Dermis blood vessel endothelial cell (primary cell): ENCODE data around the gene MRPL53. TPM values are rescaled to one million over a fixed set of nuclear protein-coding genes. Genes with fewer than 3 reads are reported as not detected.
"Not testable (repeated sequence)": the region's sequence is repeated elsewhere in the genome, so short reads cannot be mapped to it uniquely, and the experiment has no call there.

Experiments used
- DNase-seq: peaks from one replicate; pipeline ENCODE4 v3.0.0; 2010
- total RNA-seq: library from RNA; depleted of rRNA; stranded (reverse); fragments of >200 nt; gene quantifications from 2 replicates; pipeline ENCODE4 v1.2.3, GENCODE V29; 2014

Gene MRPL53
- total RNA-seq, 1 donor from 2014 or later = 33.7 TPM

DNA sequence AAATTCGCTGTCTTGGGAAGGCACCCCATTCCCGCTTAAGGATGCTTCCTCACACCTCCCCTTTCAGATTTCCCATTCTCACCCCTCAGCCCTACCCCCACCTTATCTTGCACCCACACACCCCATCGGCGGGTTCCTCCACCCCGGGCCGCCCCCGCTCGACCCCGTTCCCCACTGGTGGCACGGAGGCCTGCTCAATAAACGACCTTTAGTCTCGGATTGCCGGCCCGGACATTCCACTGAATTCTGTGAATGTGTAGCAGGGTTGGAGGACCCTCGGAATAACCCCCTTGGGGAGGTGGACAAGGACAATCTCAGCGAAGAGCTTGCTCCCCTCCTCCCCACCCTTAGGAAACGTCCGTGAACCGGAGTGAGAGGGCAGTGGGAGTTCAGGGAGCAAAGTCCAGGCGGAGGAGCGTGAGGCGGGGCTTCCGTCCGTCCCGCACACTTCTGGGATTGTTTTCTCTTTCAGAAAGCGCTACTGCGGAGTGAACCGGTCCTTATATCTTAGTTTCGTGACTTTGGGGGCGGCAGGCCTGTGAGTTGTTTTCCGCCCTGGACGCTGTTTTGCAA, 29.8 kb upstream of the MRPL53 start:
- no peak for DNase-seq

DNA sequence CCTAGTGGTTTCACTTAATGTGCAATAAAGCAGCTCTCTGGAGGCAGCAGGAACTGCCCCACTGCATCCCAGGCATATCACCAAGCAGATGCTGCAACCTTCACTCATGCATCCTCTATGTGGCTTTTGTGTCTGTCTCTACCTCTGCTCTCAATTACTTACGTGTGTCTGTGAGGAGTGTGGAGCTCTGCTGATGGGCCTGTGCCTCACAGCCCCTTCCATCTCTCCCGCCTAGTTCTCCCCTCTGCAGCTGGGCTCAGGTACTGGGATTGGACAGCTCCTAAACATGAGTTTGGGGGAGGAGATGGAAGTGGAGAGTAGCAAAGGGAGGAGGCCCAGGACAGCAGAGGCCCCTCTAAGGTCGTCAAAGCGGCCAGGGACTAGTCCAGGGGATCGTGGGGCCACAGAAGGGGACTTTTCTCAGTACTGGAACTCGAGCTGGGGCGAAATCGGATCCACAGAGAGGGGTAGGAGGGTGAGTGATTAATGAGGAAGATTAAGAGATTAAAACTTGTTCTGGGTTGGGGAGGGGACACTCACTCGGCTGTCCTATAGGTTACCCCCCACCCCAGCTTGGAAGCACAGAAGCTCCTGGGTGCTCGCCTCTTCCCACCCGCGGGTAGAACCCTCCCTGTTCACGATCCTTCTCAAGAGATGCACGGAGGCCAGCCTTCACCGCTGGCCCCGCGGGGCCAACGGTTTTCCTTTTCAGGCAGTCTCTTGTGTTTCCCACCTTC, 29.0 kb upstream of the MRPL53 start:
- no peak for DNase-seq

DNA sequence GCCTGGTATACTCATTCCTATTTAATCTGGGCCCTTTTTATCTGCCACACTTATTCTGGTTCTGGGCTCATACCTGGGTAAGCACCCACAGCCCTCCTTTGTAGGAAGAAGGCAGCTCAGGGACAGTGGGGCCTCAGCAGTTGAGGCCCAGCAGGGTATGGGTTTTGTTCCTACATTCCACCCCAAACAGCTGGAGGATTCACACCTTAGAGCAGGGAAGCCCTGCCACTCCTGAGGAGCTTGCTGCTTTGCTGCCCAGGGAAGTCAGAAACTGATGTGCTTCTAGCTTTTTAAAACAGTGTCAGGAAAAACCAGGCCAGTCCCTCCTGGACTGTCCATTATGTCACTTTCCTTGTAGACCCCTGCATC, 28.1 kb upstream of the MRPL53 start:
- DNase-seq = no peak

DNA sequence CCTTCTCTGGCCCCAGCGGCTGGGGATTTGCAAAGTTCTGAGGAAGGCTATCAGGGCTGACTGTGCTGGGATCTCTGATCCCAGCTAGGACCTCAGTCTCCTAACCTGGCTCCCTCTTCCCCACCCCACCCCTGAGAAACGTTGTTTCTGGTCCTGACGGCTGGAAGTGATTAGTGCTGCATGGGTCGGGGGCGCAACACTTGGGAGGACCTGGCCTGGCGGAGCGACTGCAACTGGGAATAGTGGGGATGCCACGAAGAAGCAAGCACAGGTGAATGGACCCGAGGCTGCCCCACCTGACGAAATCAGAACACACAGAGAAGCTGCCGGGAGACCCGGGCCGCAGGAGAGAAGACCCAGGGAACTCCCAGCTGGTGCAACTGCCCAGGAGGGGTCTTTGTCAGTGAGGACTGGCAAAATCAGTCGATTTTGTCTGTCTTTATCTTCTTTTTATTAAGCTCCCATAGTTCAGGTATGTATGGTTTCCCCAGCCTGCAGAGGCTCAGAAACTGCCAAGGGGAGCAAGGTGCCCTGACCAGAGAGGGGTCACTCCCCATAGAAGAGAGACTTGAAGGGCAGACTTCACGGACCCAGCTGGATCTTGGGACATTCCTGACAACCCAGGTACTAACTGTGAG, 27.6 kb upstream of the MRPL53 start:
- DNase-seq = no peak

DNA sequence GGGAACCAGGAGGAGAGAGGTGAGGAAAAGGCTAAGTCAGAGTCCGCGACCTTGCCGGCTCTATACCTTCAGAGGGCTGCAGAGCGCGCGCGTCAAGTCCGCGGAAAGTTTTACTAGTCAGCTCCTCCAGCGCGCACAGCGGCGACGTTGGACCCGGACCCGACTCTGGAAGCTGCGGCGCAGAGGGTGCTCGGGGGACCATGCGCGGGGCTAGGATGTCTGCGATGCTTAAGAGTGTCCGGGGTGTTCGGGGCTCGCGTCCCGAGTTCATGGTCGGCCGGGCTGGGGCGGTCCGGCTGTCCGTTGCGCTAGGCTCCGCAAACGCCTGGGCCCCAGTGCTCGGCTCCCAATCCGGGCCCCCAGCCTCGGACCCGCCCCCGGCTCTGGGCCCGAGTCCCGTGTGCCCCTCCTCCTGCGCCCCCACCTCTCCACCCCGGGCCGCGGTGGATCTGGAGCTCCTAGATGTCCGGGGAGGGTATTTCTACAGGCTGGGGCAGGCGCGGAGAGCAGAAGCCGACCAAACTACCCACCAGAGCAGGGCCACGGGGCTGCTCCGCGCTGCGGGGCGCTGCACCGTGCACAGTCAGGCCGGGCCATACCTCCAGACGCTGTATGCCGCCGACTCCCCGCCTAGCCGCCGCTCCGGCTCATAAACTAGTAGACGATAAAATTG, 26.9 kb upstream of the MRPL53 start, which contains the start of gene LBX2:
TSS of gene LBX2 (minus strand) at position 337 of the 673 bp plus-strand sequence. CDS start at position 271, 66 bp downstream.
- DNase-seq = peak; percentile 40

DNA sequence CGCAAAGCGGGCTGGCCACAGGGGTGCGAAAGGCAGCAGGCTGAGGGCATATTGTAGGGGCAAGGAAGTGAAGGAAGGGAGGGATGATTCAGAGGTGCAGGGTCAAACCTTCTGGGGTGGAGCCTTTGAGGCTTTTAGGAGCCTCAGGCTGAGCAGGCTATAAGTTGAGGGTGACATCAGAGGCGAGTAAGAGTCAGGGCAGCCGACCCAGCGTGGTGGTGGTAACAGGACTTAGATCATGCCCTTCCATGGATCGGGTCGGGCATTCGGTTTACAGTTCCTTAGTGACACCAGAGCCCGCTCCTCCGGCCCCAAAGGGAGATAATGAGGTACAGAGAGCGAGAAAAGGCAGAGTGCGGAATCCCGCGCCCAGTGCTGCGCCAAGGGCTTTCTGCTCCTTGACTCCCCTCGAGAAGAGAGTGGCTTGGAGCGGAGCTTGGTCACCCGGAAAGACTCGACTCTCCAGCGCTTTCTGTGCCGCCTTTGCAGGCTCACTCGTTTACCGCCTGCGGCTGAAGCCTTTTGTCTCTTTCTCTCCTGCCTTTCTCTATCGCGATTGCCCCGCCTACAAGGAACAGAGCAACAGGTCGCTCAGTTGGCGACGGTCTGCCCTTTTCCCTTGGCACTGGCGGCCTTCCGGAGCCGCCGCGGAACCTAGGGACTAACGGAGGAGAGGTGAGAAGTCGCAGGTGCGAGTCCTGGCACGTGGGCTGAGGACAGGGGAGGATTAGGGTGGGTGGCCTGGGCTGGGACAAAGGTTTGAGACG, 26.2 kb upstream of the MRPL53 start:
- peak; percentile 43 for DNase-seq

DNA sequence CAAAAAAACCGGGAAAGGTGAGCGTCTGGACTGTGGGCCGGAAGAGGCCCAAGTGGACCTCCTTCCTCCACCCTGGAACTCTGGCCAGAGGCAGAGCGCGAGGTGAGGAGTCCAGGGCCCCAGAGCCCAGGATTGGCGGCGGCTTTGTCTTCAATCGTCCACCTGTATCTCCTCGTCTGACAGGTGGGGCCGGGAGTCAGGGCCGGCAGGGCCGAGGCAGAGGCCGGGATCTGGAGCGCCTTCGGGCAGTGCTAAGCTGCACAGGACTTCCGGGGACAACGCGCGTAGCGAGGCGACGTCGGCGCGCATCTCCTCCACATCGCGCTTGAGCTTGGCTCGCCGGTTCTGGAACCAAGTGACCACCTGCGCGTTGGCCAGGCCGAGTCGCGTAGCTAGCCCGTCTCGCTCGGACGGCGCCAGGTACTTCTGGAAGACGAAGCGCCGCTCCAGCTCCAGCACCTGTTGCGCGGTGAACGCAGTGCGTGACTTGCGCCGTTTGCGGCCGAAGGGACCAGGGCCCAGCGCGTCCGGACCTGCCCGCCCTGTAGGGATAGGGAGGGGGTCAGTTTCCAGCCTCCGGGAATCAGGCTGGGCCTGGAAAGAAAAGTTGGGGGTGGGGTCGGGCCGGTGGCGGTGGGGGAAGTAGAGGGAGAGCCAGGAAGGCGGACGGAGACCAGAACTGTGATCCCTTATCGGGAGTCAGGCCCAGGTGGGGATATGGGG, 25.5 kb upstream of the MRPL53 start:
- peak; percentile 30 for DNase-seq

DNA sequence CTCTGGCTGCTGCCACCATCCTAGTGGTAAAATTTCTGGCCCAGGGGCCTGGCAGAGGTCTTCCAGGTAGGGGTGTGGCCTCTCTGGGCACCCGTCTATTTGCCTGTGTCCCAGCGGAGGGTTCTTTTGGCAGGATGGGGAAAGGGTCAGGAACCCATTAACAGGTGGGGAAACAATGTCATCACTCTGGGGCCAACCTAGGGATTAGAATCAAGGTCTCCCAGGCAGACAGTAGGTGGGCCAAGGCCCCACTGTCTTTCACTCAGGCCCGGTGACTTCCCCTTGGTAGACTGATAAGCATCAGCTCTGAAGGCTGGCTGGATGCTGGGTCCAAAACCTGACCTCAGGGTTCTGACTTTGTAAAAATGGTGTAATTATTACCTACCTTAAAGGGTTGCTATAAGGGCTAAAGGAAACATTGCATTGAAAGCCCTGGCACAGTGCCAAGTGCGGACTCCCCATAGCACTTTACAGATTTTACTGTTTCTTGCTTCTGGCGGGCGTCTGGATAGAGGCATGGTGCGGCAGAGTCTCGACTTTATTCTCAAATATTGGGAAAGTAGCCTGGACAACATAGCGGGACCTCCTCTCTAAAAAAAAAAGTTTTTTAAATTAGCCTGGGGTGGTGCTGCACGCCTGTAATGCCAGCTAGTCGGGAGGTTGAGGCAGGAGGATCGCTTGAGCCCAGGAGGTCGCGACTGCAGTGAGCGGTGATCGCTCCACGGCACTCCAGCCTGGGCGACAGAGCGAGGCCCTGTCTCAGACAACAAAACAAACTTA, 24.7 kb upstream of the MRPL53 start:
- DNase-seq = no peak

DNA sequence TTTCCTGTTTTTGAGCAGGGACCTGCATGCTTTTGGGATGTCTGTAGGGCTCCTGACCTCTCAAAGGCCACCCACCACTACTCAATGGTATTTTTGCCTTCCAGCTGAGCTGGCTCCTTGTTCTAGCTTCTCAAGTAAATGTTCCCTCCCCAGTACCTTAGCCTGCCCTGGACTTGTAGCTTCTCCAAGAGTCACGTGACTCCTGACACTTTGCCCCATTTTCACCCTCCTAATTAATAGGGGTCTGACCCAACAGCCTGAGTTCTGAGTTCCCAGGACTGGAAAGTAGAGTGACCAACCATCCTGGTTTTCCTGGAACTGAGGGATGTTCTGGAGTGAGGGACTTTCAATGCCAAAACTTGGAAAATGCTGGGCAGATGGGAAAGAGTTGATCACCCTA, 23.0 kb upstream of the MRPL53 start:
- DNase-seq = no peak

DNA sequence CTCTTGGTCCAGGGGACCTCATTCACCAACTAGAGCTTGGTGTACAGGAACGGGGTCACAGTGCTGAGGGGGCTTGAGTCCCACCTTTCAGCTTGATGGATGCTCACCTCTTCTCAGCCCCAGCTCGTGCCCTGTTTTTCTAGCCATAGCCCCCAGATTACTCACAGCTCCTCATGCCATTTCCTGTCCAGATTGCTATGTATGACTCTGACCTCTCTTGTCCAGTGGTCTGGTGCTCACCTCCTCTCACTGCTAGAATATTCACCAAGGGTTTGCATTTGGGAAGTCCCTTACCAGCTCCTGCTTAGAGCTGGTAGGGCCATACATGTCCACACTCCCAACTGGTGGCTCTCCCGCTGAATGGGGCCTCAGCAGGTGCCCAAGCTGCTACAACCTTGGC, 21.1 kb upstream of the MRPL53 start:
- peak; percentile 17 for DNase-seq

DNA sequence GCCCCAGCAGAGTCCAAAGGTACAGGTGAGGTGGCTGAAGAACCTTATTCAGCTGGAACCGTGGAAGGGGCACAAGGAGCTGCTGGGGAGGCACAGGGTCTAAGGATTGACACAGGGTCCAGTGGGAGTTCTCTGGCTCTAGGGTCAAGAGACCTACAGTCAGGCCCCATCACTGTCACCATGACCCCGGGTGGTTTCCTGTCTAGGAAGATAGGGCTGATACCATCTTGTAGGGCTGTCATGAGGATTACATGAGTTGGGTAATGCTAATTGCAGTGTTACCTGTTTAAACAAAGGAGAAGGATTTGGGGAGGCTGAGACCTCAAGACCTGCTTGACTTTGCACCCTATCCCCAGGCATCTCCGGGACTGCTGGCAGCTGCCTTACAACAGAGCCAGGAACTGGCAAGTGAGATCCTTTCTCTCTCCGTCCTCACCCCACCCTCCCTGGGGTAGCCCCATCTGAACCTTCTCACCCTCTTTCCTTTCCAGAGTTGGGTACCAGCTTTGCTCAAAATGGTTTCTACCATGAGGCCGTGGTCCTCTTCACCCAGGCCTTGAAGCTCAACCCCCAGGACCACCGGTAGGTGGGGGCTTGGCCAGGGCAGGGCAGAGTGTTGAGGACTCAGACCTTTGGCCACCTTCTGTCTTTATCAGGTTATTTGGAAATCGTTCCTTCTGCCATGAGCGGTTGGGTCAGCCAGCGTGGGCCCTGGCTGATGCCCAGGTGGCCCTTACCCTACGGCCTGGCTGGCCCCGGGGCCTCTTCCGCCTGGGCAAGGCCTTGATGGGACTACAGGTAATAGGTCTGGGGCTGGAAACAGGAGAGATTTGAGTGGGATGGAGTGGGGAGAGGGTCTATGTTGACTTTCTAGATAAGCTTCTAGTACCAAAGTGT, 19.4 kb upstream of the MRPL53 start:
- DNase-seq = no peak

DNA sequence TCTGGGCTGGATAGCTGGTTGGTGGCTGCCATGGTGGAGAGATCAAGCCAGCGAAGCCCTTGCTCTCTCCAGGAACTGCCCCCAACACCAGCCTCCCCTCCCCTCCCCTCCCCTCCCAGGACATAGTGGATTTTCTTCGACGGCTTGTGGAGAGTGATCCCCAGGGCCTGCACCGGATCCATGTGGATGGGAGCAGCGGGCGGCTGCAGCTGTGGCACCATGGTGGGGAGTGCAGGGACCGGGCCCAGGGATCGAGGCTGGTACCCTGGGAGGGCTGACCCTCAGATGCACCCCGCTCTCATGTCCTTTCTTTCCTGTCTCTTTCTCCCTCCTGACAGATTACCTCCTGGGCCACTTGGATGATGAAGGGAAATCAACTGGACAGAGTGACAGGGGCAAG, 17.4 kb upstream of the MRPL53 start:
- DNase-seq = no peak

DNA sequence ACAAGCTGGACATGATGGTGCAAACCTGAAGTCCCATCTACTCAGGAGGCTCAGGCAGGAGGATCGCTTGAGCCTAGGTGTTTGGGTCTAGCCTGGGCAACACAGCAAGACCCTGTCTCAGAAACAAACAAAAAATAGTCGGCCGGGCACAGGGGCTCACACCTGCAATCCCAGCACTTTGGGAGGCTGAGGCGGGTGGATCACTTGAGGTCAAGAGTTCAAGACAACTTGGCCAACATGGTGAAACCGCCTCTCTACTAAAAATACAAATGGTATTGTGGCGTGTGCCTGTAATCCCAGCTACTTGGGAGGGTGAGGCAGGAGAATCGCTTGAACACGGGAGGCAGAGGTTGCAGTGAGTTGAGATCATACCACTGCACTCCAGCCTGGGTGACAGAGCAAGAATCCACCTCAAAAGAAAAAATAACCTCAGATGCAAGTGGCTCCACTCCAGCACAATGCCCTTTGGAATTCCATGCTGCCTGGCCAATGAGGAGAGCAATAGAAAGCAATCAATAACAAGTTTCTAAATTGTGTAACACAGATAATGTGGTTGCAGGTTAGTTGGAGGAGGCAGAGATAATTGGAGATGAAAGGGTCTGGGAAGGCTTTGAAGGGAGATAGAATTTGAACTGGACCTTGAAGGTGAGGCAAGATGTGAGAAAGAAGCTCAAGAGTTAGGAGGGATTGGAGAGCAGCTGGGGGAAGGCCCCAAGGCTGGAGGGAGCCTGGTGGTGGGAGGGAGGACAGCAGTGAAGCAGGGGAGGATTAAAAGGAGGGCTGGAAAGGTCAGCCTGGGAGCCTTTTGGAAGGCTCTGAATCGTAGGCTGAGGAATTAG, 16.4 kb upstream of the MRPL53 start:
- DNase-seq = no peak

DNA sequence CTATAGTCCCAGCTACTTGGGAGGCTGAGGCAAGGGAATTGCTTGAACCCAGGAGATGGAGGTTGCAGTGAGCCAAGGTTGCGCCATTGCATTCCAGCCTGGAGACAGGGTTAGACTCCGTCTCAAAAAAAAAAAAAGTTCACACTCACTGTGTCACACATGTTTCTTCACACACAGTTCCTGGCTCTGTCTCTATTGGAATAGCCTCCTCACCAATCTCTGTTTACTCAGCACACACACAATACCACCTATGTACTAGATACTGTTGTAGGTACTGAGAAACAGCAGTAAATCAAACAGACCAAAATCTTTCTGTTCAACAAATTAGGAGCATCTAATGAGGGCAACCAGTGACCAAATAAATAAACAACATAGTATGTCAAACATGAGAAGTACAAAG, 13.7 kb upstream of the MRPL53 start:
- no peak for DNase-seq

DNA sequence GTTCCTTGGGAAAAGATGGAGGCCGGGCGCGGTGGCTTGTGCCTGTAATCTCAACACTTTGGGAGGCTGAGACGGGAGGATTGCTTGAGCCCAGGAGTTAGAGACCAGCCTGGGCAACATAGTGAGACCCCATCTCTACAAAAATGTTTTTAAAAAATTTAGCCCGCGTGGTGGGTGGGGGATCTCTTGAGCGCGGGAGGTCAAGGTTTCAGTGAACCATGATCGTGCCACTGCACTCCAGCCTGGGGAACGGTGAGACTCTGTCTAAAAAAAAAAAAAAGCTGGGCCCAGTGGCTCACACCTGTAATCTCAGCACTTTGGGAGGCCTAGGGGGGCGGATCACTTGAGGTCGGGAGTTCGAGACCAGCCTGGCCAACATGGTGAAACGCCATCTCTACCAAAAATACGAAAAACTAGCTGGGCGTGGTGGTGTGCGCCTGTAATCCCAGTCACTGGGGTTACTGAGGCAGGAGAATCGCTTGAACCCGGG, 11.2 kb upstream of the MRPL53 start:
- not testable (repeated sequence) for DNase-seq

DNA sequence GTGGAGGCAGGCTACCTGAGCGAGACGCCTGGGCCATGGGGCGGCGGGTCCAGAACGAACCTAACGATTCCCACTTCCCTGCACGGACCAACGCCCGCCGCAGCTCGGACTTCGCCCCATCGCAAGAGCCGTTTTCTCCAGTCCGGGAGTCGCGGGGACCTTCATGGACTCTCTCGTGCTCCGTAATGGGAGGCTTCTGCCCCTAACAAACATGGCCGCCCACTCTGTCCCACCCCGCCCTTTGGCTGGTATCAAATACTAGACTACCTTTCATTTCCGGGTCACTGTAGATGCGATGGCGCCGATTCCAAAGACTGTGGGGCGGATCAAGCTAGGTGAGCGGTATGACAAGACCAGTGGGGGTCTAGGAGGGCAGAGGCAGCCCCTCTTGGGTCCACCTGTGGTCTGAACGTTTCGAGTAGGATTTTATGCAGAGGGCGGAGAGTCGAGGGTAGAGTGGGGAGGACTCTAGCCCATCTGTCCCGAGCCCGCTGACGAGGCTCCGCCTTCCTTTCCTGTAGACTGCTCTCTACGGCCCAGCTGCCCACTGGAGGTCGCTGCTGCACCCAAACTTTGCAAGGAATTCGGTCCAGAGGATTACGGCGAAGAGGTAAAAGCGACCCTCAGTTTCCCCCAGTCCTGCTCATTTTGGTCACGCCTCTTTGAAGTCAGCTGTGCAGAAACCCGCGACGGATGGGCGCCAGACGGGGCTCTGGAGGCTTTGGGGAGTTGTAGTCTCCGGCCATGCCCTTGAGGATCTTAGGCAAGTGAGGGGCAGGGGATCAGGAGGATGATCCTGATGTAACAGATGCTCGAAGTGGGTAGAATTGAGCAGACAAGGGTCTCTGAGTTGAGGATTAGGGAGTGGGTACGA, 10.6 kb upstream of the MRPL53 start, which contains the start of the genes CCDC142 and TTC31:
TSS of gene CCDC142 (minus strand) at position 198 of the 874 bp plus-strand sequence. CDS start at position 37, 161 bp downstream.
TSS of gene TTC31 (plus strand) at position 281 of the 874 bp plus-strand sequence. CDS start at position 296, 15 bp downstream.
- peak; percentile 97 for DNase-seq

DNA sequence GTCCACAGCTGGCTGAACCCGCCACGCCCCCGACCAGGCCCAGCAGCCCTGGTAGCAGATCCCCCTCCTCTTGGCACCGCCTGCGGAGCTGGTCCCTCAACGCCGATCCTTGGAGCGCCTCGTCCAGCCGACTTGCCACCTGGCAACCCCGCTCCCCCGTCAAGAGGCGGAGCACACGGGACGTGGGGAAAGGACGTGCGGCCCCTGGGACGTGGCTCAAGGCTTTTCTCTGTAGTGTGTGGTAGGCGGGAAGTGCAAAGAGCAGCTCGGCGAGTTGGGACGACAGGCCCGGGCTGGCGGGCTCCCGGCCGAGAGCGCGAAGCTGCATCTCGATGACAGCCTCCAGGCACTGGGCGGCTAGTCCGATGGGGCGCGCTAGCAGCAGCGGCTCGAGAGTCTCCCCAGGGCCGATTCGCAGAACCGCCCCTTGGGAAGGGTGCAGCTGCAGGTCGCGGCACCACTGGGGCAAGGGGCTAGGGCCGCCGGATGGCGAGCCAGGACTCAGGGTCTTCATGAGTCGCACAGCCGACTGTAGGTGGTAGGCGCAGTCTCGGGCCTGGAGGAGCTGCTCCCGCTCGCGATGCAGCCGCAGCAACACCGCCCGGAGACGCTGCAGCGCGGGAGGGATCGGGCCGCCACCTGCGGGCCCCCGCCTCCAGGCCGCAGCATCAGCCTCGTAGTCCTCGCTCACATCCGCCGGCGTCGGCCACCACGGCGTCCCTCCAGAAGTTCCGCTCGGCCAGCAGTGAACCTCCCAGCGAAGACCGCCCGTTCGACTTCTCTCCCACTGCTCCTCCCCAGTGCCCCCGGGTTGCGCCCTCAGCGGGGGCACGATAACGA, 9.7 kb upstream of the MRPL53 start:
- DNase-seq = peak; percentile 72
